ENCODE results near the gene FARP1.
A peak's percentile ranks its signal among the peaks of the same experiment; 100 is the strongest.

The FARP1 gene

GRCh38 chr13:98492335-98493041 is 349.6 kb downstream of the FARP1 start:
- no peak for DNase-seq

GRCh38 chr13:98493042-98493712 is 350.3 kb downstream of the FARP1 start:
- no peak for DNase-seq

GRCh38 chr13:98494769-98495168 is 351.9 kb downstream of the FARP1 start:
- DNase-seq, result no peak

- peak; percentile 50 for DNase-seq
Observed at GRCh38 chr13:98495627-98496478, 353.0 kb downstream of the FARP1 start.

GRCh38 chr13:98496479-98496791 is 353.5 kb downstream of the FARP1 start:
- no peak for DNase-seq

- DNase-seq, result no peak
Observed at GRCh38 chr13:98496966-98497365, 354.1 kb downstream of the FARP1 start.

GRCh38 chr13:98500963-98501421 is 358.1 kb downstream of the FARP1 start:
- no peak for DNase-seq

GRCh38 chr13:98503175-98504028 is 360.5 kb downstream of the FARP1 start:
- DNase-seq, result no peak

- no peak for DNase-seq
Observed at GRCh38 chr13:98504029-98504351, 361.1 kb downstream of the FARP1 start.

- DNase-seq, result no peak
Observed at GRCh38 chr13:98504371-98504963, 361.6 kb downstream of the FARP1 start.
